HG03135 (cell line): ENCODE measurements around the gene SHB.
"Not testable (repeated sequence)": the region's sequence is repeated elsewhere in the genome, so short reads cannot be mapped to it uniquely, and the experiment has no call there.

Experiments
- ATAC-seq: cut with Tn5 transposase; IDR thresholded peaks from one replicate; pipeline ENCODE4 v1.9.1; 2021; ENCODE audit warnings: mild to moderate bottlenecking, moderate library complexity; ENCODE audit not compliant: unreplicated experiment

Gene SHB

GRCh38 chr9:37909836-37910235 is 159.2 kb downstream of the SHB start:
- ATAC-seq: not testable (repeated sequence)

GRCh38 chr9:37909326-37909725 is 159.7 kb downstream of the SHB start:
- no peak for ATAC-seq

- no peak for ATAC-seq
Measured at GRCh38 chr9:37908698-37909186, 160.3 kb downstream of the SHB start.

- ATAC-seq: no peak
Measured at GRCh38 chr9:37908283-37908682, 160.7 kb downstream of the SHB start.

GRCh38 chr9:37906312-37907239 is 162.5 kb downstream of the SHB start:
- no peak for ATAC-seq

GRCh38 chr9:37905776-37906175 is 163.3 kb downstream of the SHB start:
- no peak for ATAC-seq

- no peak for ATAC-seq
Measured at GRCh38 chr9:37905131-37905505, 163.9 kb downstream of the SHB start.

GRCh38 chr9:37904445-37905130 is 164.4 kb downstream of the SHB start:
- no peak for ATAC-seq

GRCh38 chr9:37903647-37904444 is 165.2 kb downstream of the SHB start, which contains the start of gene SLC25A51:
Gene SLC25A51 (minus strand): TSS chr9:37904127. CDS start chr9:37888550, 15,577 bp downstream.
- peak; percentile 81 for ATAC-seq

- peak; percentile 22 for ATAC-seq
Measured at GRCh38 chr9:37902796-37903646, 166.0 kb downstream of the SHB start.

- ATAC-seq: no peak
Measured at GRCh38 chr9:37902131-37902530, 166.9 kb downstream of the SHB start.

- ATAC-seq: no peak
Measured at GRCh38 chr9:37899041-37899440, 170.0 kb downstream of the SHB start.

- ATAC-seq: no peak
Measured at GRCh38 chr9:37897665-37898064, 171.4 kb downstream of the SHB start.

- ATAC-seq: no peak
Measured at GRCh38 chr9:37892063-37892462, 177.0 kb downstream of the SHB start.

GRCh38 chr9:37891042-37891441 is 178.0 kb downstream of the SHB start:
- not testable (repeated sequence) for ATAC-seq

- no peak for ATAC-seq
Measured at GRCh38 chr9:37889536-37889935, 179.5 kb downstream of the SHB start.

GRCh38 chr9:37887977-37888583 is 180.9 kb downstream of the SHB start:
- ATAC-seq: not testable (repeated sequence)

GRCh38 chr9:37880916-37881479 is 188.0 kb downstream of the SHB start:
- no peak for ATAC-seq

- no peak for ATAC-seq
Measured at GRCh38 chr9:37876376-37876775, 192.7 kb downstream of the SHB start.
